Suprapubic skin (tissue), 4 donors: Measurements from ENCODE around the gene PDE4D. TPM values are rescaled to one million over a fixed set of nuclear protein-coding genes. Genes with fewer than 3 reads are reported as not detected.

Experiments
- DNase-seq, 2 donors: peaks; one replicate each; pipeline ENCODE4 v3.0.0-alpha.2; 2019; ENCODE audit warnings: low spot score in 2 of 2
- H3K27ac ChIP-seq: fragments of 200-600 bp; sonication (generic); one replicate; pipeline ENCODE4 v1.5.1; 2019
- H3K27me3 ChIP-seq: fragments of 200-600 bp; sonication (generic); one replicate; pipeline ENCODE4 v1.5.1; 2019
- H3K36me3 ChIP-seq: fragments of 200-600 bp; sonication (generic); one replicate; pipeline ENCODE4 v1.5.1; 2019
- H3K4me1 ChIP-seq: fragments of 200-600 bp; sonication (generic); one replicate; pipeline ENCODE4 v1.5.1; 2019
- H3K4me3 ChIP-seq: fragments of 200-600 bp; sonication (generic); one replicate; pipeline ENCODE4 v1.5.1; 2019; ENCODE audit warnings: mild to moderate bottlenecking
- H3K9me3 ChIP-seq: fragments of 200-600 bp; sonication (generic); one replicate; pipeline ENCODE4 v1.5.1; 2019
- CTCF ChIP-seq, 2 donors: fragments of 200-600 bp in 1 of 2; fragments of 450-650 bp in 1 of 2; sonication (generic) in 1 of 2; IDR thresholded peaks; one replicate each; pipeline ENCODE4 v1.5.1; 2016 to 2019; ENCODE audit warnings: antibody characterized with exemption in 2 of 2, mild to moderate bottlenecking in 1 of 2, moderate library complexity in 1 of 2
- EP300 ChIP-seq: sonication (generic); formaldehyde crosslinking; IDR thresholded peaks from one replicate; pipeline ENCODE4 v1.6.1; 2017; ENCODE audit warnings: antibody characterized with exemption
- POLR2A ChIP-seq, 2 donors: fragments of 450-650 bp; IDR thresholded peaks; one replicate each; pipeline ENCODE4 v1.6.1; 2017; ENCODE audit warnings: antibody characterized with exemption in 2 of 2, mild to moderate bottlenecking in 2 of 2, moderate library complexity in 2 of 2
- POLR2AphosphoS5 ChIP-seq, 3 donors: sonication (generic); formaldehyde crosslinking; IDR thresholded peaks; one replicate each; pipeline ENCODE4 v1.6.1; 2017; ENCODE audit warnings: antibody characterized with exemption in 3 of 3
- WGBS: methylation state at CpG from one replicate; pipeline ENCODE4 v1.1.5; 2018; 5-methylcytosine and 5-hydroxymethylcytosine counted together
- total RNA-seq, 4 donors: library from RNA; depleted of rRNA; stranded (reverse); fragments of >200 nt; gene quantifications; one replicate each; pipeline ENCODE4 v1.1.0, GENCODE V29; 2016

PDE4D gene
- total RNA-seq, 4 donors from 2014 or later, result 26.8 to 57.2 (median 29.9) TPM

GRCh38 chr5:58934629-58935097, 958.9 kb downstream of the PDE4D start:
- DNase-seq, result no peak
- H3K27me3 ChIP-seq, result no peaks in the 10 kb centered on the region
- H3K36me3 ChIP-seq, result no peaks in the 10 kb centered on the region
- H3K27ac ChIP-seq, result no peak overlapping the region
- TF ChIP-seq POLR2AphosphoS5 (IDR thresholded peaks at IDR 0.05) (no peak), POLR2A (IDR thresholded peaks at IDR 0.05) (no peak), CTCF (IDR thresholded peaks at IDR 0.05) (no peak), EP300 (no peak)
- no peaks in the 10 kb centered on the region for H3K9me3 ChIP-seq
- 55% methylated on average over 3 of the region's 3 CpGs for WGBS
- no peaks in the 10 kb centered on the region for H3K4me1 ChIP-seq
- H3K4me3 ChIP-seq, result no peak overlapping the region

GRCh38 chr5:58933891-58934628, 959.5 kb downstream of the PDE4D start:
- no peak for DNase-seq
- H3K4me1 ChIP-seq, result no peaks in the 10 kb centered on the region
- H3K4me3 ChIP-seq, result no peak overlapping the region
- WGBS, result 51% methylated on average over 6 of the region's 6 CpGs
- TF ChIP-seq CTCF (IDR thresholded peaks at IDR 0.05) (no peak), POLR2AphosphoS5 (IDR thresholded peaks at IDR 0.05) (no peak), EP300 (no peak), POLR2A (IDR thresholded peaks at IDR 0.05) (no peak)
- H3K36me3 ChIP-seq, result no peaks in the 10 kb centered on the region
- no peaks in the 10 kb centered on the region for H3K27me3 ChIP-seq
- H3K9me3 ChIP-seq, result no peaks in the 10 kb centered on the region
- H3K27ac ChIP-seq, result no peak overlapping the region

GRCh38 chr5:58932057-58932612, 961.4 kb downstream of the PDE4D start:
- Histone ChIP-seq H3K4me1 (no peaks in the 10 kb centered on the region), H3K4me3 (no peak overlapping the region), H3K36me3 (no peaks in the 10 kb centered on the region), H3K27me3 (no peaks in the 10 kb centered on the region), H3K9me3 (no peaks in the 10 kb centered on the region), H3K27ac (no peak overlapping the region)
- no peak for DNase-seq
- WGBS, result 89% methylated on average over 4 of the region's 4 CpGs
- TF ChIP-seq POLR2A (IDR thresholded peaks at IDR 0.05), result no peak
- TF ChIP-seq POLR2AphosphoS5 (IDR thresholded peaks at IDR 0.05), result no peak
- no peak for TF ChIP-seq CTCF (IDR thresholded peaks at IDR 0.05)
- no peak for TF ChIP-seq EP300

- no peak overlapping the region for H3K4me3 ChIP-seq
- H3K4me1 ChIP-seq, result peaks cover 12% of the 10 kb centered on the region
- H3K27ac ChIP-seq, result no peak overlapping the region
- WGBS, result 87% methylated on average over 3 of the region's 3 CpGs
- no peaks in the 10 kb centered on the region for H3K27me3 ChIP-seq
- no peaks in the 10 kb centered on the region for H3K9me3 ChIP-seq
- DNase-seq, result no peak
- no peak for TF ChIP-seq CTCF (IDR thresholded peaks at IDR 0.05)
- TF ChIP-seq POLR2A (IDR thresholded peaks at IDR 0.05), result no peak
- no peak for TF ChIP-seq POLR2AphosphoS5 (IDR thresholded peaks at IDR 0.05)
- no peak for TF ChIP-seq EP300
- no peaks in the 10 kb centered on the region for H3K36me3 ChIP-seq
Observed at GRCh38 chr5:58930520-58930919, 963.0 kb downstream of the PDE4D start.

GRCh38 chr5:58929726-58930125, 963.8 kb downstream of the PDE4D start:
- H3K4me3 ChIP-seq, result no peak overlapping the region
- H3K27me3 ChIP-seq, result no peaks in the 10 kb centered on the region
- DNase-seq, result no peak
- H3K36me3 ChIP-seq, result no peaks in the 10 kb centered on the region
- H3K27ac ChIP-seq, result no peak overlapping the region
- TF ChIP-seq POLR2AphosphoS5 (IDR thresholded peaks at IDR 0.05) (no peak), EP300 (no peak), CTCF (IDR thresholded peaks at IDR 0.05) (no peak), POLR2A (IDR thresholded peaks at IDR 0.05) (no peak)
- peaks cover 13% of the 10 kb centered on the region for H3K4me1 ChIP-seq
- H3K9me3 ChIP-seq, result no peaks in the 10 kb centered on the region
- 100% methylated on average over 1 of the region's 1 CpG for WGBS
